ENCODE results near the gene ADK.
"Not testable (repeated sequence)": the region's sequence is repeated elsewhere in the genome, so short reads cannot be mapped to it uniquely, and the experiment has no call there.

ADK gene

GRCh38 chr10:74244097-74244685 lies 93.2 kb downstream of the ADK start:
- DNase-seq, result no peak

DNA sequence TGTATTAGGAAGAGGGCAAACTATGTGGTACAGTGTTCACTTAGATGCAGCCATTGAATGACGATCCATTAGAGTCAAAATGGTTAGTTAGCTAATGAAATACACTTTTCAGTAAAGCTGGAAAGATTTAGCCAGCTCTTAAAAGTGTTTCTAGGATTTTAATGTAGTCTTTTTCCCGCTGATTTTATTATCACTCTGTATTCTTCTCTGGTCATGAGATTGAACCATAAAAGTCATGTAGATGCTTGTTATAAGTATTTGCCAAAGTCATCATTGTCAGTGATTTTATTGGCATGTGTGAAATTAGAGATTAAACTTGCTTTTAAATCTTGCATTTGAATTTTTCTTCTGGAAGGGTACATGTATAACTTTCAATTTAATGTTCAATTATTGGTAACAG lies 93.8 kb downstream of the ADK start:
- DNase-seq, result no peak

DNA sequence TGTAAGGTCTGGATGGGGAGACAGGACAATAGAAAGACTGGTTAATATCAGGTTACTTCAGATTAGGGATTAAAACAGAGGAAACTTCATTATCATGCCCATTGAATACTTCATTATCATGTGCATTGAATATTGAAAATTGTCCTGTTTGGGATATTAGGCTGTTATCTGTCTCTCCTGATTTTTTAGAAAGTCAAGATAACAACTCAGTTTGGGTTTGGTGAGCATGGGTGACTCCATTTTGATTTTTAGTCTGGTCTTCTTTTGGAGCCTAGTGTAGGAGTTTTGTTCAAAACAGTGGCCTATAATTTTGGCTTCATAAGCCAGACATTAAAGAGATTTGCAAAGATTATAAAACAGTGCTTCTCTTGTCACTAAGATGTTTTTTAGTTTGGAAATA lies 95.5 kb downstream of the ADK start:
- DNase-seq, result no peak

DNA sequence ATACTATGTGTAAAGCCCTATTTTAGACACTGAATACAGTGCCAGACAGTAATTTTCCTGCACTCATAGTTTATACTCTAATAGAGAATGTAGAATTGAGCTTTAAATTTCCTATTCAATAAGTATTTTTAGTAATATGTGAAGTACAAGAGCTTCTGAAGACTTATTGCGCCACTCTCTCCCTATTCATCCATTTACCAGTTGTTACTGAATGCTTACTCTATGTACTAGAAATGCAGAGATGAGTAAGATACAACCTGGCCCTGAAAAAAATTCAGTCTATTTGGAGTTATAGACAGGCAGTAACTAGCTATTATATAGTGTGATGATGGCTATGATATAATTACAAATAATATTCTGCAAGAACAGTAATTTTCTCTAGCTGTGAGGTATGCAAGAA lies 98.8 kb downstream of the ADK start:
- DNase-seq, result no peak

- DNase-seq, result no peak
Observed at GRCh38 chr10:74255214-74255613, 104.2 kb downstream of the ADK start.

DNA sequence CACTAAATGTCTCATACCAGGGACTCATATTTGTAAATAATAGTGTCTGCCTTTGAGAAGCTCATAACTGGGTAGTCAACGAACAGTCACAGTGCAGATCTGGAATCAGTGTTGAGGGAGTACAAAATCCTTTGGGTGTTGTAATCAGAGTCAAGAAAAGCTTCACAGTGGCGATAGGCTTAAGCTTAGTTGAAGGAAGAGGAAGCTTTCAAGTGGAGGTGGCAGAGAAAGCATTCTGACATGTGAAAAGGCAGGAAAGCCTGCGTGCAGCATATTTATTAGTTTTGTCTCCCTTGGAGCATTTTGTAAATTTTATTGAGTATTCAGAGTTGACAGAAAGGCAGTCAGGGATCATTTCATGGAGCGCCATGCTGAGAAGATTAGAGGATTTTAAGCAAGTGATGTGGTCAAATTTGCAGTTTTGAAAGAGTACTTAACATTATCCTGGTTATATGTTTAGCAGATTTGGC lies 104.9 kb downstream of the ADK start:
- no peak for DNase-seq

DNA sequence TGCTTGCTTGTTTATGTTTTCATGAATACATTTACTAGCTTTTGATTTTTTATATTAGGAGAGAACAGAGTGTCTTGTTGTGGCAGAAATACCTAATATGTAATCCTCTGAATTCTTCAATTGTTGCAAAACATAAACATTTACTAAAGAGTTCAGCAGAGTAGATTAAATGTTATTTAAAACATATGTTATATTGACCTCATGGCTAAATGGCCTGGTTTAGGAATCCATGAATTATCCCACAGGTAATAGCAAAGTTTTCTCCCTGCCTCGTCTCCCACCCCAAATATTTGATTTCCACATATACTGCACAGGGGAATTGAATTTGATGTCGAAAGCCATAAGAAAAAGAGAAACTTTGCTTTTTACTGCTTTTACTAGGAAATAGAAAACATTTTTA lies 111.8 kb downstream of the ADK start:
- no peak for DNase-seq

DNA sequence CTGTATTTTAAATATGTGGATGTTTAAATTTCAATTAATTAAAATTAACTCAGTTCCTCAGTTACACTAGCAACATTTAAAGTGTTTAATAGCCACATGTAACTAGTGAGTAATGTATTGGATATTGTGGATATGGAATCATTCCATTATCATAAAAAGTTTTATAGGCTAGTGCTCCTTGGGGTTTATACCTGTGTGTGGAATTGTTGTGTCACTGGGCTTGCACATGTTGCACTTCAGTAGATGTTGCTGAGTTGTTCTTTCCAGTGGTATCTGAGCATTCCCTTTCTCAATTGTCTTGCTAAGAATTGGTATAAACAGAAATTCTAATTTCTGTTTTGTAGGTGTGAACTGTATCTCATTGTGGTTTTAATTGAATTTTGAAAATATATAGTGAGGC lies 113.0 kb downstream of the ADK start:
- DNase-seq, result no peak

- no peak for DNase-seq
Observed at GRCh38 chr10:74272288-74272687, 121.3 kb downstream of the ADK start.

DNA sequence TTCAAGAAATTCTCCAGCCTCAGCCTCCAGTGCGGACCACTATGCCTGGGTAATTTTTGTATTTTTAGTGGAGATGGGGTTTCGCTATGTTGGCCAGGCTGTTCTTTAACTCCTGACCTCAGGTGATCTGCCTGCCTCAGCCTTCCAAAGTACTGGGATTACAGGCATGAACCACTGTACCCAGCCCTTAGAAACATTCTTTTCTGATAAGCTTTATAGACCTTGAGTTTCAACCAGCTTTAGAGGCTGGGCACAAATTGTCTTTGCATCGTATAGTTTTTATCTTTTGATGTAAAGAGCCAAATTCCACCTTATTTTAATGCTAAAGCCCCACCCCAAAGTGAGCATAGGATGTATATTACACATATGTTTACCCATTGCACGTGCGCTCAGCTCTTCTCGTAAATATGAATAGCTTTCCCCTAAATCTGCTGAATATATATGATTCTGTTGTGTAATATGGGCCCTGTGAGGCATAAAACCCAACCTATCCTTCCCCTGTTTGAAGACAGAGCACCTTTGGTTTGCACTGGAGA lies 124.8 kb downstream of the ADK start:
- no peak for DNase-seq

GRCh38 chr10:74276416-74276815 lies 125.4 kb downstream of the ADK start:
- no peak for DNase-seq

- no peak for DNase-seq
Observed at GRCh38 chr10:74282151-74282847, 131.3 kb downstream of the ADK start.

- DNase-seq, result no peak
Observed at GRCh38 chr10:74282848-74283210, 131.8 kb downstream of the ADK start.

- DNase-seq, result no peak
Observed at GRCh38 chr10:74289188-74289587, 138.2 kb downstream of the ADK start.

DNA sequence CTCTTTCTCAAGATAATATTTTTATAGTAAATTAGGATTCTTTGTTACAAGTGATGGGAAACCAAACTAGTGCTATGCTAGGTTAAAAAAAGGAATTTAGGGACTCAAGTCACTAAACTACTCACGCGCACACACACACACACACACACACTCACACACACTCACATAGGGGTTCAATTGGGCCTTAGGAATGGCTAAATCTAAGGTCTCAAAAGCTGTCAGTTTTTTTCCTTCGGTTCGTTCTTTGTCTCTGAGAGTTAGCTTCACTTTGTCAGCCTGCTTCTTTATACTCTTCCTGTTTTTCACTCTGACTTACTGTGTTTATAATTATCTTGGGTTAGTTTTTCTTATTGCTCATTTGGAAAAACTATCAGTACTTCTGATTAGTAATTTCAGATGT lies 138.9 kb downstream of the ADK start:
- DNase-seq, result no peak

GRCh38 chr10:74290708-74291107 lies 139.7 kb downstream of the ADK start:
- DNase-seq, result no peak

GRCh38 chr10:74292871-74293427 lies 141.9 kb downstream of the ADK start:
- no peak for DNase-seq

DNA sequence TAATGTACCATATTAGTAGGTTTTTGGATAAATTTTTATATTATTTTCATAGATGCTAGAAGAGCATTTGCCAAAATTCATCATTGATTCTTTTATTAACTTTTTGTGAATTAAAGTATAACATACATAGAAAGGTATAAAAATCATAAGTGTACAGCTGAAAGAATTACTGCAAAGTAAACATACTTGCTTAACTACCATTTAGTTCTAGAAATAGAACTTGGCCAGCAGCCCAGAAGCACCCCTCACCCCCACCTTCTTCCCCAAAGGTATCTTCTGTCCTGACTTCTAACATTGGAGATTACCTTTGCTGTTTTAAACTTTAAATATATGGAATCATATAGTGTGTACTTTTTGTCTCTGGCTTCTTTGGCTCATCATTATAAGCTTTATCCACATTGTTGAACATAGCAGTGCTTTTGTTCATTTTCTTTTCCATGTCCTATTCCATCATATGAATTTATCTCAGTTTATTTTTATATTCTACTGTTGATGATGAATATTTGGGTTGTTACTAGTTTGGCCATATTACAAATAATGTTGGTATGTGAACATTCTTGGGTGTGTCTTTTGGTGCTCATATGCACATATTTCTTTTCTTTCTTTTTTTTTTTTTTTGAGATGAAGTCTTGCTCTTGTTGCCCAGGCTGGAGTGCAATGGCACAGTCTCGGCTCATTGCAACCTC lies 142.8 kb downstream of the ADK start:
- no peak for DNase-seq

DNA sequence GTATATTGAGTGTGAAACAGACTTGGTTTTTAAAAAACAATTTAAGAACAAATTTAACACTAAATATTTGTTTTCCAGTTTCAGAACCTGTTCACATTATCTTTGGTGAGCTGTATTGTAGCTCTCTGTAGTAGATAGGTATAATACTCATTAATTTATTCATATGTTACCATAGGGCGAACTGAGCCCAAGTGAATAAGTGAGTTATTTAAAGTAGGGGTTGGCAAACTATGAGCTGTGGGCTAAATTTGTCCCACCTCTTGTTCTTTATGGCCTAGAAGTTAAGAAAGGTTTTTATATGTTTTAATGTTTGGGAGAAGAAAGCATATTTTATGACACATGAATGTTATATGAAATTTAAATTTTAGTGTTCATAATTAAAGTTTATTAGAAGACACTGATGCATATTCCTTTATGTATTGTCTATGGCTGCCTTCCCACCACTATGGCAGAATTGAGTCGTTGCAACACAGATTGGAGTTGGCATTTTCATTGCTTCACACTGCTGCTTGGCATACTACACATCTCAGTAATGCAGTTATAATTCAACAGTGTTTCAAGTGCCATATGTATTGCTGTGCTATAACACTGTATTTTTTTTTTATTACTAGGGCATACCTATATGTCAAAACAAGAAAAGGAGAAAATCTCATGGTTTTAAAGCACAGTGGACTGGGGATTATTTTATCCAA lies 146.5 kb downstream of the ADK start:
- DNase-seq, result no peak

- not testable (repeated sequence) for DNase-seq
Observed at GRCh38 chr10:74300074-74300621, 149.1 kb downstream of the ADK start.

- no peak for DNase-seq
Observed at GRCh38 chr10:74300666-74301065, 149.6 kb downstream of the ADK start.

DNA sequence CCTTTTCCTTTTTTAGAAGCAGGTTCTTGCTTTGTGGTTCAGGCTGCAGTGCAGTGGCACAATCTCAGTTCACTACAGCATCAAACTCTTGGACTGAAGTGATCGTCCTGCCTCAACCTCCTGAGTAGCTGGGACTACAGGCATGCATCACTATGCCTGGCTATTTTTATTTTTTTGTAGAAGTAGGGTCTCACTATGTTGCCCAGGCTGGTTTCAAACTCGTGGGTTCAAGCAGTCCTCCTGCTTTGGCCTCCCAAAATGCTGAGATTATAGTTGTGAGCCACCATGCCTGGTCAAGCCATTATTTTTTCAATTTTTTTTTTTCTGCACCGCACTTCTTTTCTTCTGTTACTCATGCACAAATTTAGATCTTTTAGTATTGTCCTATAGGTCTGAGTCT lies 154.7 kb downstream of the ADK start:
- no peak for DNase-seq

All from 8988T (cell line).